SJCRH30 (cell line): ENCODE data around the gene ZNF532. TPM values are rescaled to one million over a fixed set of nuclear protein-coding genes. Genes with fewer than 3 reads are reported as not detected.

Experiments used
- total RNA-seq: library from RNA; depleted of rRNA; stranded (reverse); fragments of >200 nt; shearing (Covaris generic); gene quantifications from 2 replicates; pipeline ENCODE4 v1.2.3, GENCODE V29; 2014; rRNA removed

ZNF532 gene
- total RNA-seq, 1 experiment from 2014 or later = 27.7 TPM

Other genes with a start within 250 kb of the ZNF532 start
- gene ALPK2, start 235.8 kb upstream of the ZNF532 start, total RNA-seq = 1.2 and 1.4 TPM in 2 replicates
- 12.2 TPM in 2 replicates for gene MALT1, start 193.4 kb upstream of the ZNF532 start, total RNA-seq